SK-N-SH treated with all-trans-retinoic acid at 6 μM for 48 hours (cell line): ENCODE results near the gene CDK6.

Source experiments
- ATAC-seq: fragments of 200-7000 bp; cut with Tn5 transposase; 3 replicates; pipeline ENCODE4 v1.9.1; 2020; ENCODE audit warnings: mild to moderate bottlenecking, moderate library complexity
- ARNTL ChIP-seq: fragments of 450-650 bp; formaldehyde crosslinking; IDR thresholded peaks from 2 replicates; pipeline ENCODE4 v1.5.0; 2020; ENCODE audit warnings: low read depth, mild to moderate bottlenecking, moderate library complexity, borderline replicate concordance
- BACH2 ChIP-seq: fragments of 250-450 bp; sonication (Bioruptor Pico); IDR thresholded peaks from 2 replicates; pipeline ENCODE4 v1.9.0; 2021; ENCODE audit warnings: mild to moderate bottlenecking, borderline replicate concordance
- CSDC2 ChIP-seq: fragments of 250-450 bp; sonication (Bioruptor Pico); IDR thresholded peaks from 2 replicates; pipeline ENCODE4 v1.5.0; 2020; ENCODE audit warnings: mild to moderate bottlenecking, moderate library complexity
- ESRRG ChIP-seq: fragments of 250-450 bp; sonication (Bioruptor Pico); IDR thresholded peaks from 2 replicates; pipeline ENCODE4 v1.6.1; 2021; ENCODE audit warnings: mild to moderate bottlenecking
- GLIS3 ChIP-seq: fragments of 250-450 bp; sonication (Bioruptor Pico); IDR thresholded peaks from 2 replicates; pipeline ENCODE4 v1.5.0; 2020; ENCODE audit warnings: mild to moderate bottlenecking, moderate library complexity
- ISL1 ChIP-seq: fragments of 250-450 bp; sonication (Bioruptor Pico); IDR thresholded peaks from 2 replicates; pipeline ENCODE4 v2.1.2; 2022; ENCODE audit warnings: mild to moderate bottlenecking, moderate library complexity
- OSR1 ChIP-seq: fragments of 250-450 bp; sonication (Bioruptor Pico); IDR thresholded peaks from 2 replicates; pipeline ENCODE4 v1.8.0; 2022; ENCODE audit warnings: moderate library complexity, mild to moderate bottlenecking, inconsistent platforms
- RARB ChIP-seq: fragments of 250-450 bp; sonication (Bioruptor Pico); IDR thresholded peaks from 2 replicates; pipeline ENCODE4 v1.8.0; 2021; ENCODE audit warnings: mild to moderate bottlenecking, moderate library complexity
- SNAI2 ChIP-seq: fragments of 250-450 bp; sonication (Bioruptor Pico); IDR thresholded peaks from 2 replicates; pipeline ENCODE4 v1.5.0; 2020; ENCODE audit warnings: mild to moderate bottlenecking, moderate library complexity
- TOX ChIP-seq: fragments of 250-450 bp; sonication (Bioruptor Pico); IDR thresholded peaks from 2 replicates; pipeline ENCODE4 v1.8.0; 2021; ENCODE audit warnings: mild to moderate bottlenecking, moderate library complexity, borderline replicate concordance
- ZC3H10 ChIP-seq: fragments of 250-450 bp; sonication (Bioruptor Pico); IDR thresholded peaks from 2 replicates; pipeline ENCODE4 v1.5.1; 2021; ENCODE audit warnings: mild to moderate bottlenecking, moderate library complexity
- ZFP3 ChIP-seq: fragments of 250-450 bp; sonication (Bioruptor Pico); IDR thresholded peaks from 2 replicates; pipeline ENCODE4 v1.5.0; 2020; ENCODE audit warnings: mild to moderate bottlenecking, moderate library complexity
- ZFP30 ChIP-seq: fragments of 450-650 bp; formaldehyde crosslinking; IDR thresholded peaks from 2 replicates; pipeline ENCODE4 v1.5.0; 2022; ENCODE audit warnings: mild to moderate bottlenecking, moderate library complexity
- ZNF565 ChIP-seq: fragments of 450-650 bp; formaldehyde crosslinking; conservative IDR thresholded peaks from 2 replicates; pipeline ENCODE4 v1.5.0; 2020; ENCODE audit warnings: low read depth, mild to moderate bottlenecking, moderate library complexity
- ZNF70 ChIP-seq: fragments of 450-650 bp; formaldehyde crosslinking; IDR thresholded peaks from 2 replicates; pipeline ENCODE4 v1.5.0; 2020; ENCODE audit warnings: mild to moderate bottlenecking, moderate library complexity
- TF ChIP-seq, protein P1 (sequence below): fragments of 250-450 bp; sonication (Bioruptor Pico); IDR thresholded peaks from 2 replicates; pipeline ENCODE4 v1.5.0; 2020; ENCODE audit warnings: mild to moderate bottlenecking, moderate library complexity
- TF ChIP-seq, protein P2 (sequence below): fragments of 250-450 bp; sonication (Bioruptor Pico); IDR thresholded peaks from 2 replicates; pipeline ENCODE4 v1.8.0; 2021; ENCODE audit warnings: low read depth, mild to moderate bottlenecking, moderate library complexity, borderline replicate concordance
- TF ChIP-seq, protein P3 (sequence below): fragments of 250-450 bp; sonication (Bioruptor Pico); IDR thresholded peaks from 2 replicates; pipeline ENCODE4 v1.8.0; 2020; ENCODE audit warnings: mild to moderate bottlenecking, moderate library complexity, borderline replicate concordance
- TF ChIP-seq, protein P4 (sequence below): fragments of 250-450 bp; sonication (Bioruptor Pico); IDR thresholded peaks from 2 replicates; pipeline ENCODE4 v1.5.1; 2021; ENCODE audit warnings: mild to moderate bottlenecking, moderate library complexity

CDK6 gene

DNA sequence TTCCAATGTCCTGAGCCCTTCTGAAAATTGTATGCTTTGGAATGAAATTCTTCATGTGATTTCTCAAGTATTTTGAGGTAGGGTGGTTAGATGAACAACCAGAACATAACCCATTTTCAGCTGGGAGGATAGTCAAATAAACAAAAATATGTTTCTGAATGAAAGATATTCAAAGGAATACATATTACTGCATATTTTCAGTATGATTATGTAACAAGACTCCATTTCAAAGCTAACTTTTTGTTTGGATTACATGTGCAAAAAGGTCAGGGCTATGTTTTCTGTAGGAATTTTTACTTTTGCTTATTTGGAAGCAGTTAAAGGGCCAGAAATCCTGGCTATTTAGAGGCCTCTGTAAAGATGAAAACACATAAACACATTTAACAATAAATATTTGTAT is 27.7 kb downstream of the CDK6 start (continued):
- TF ChIP-seq, protein P1, sequence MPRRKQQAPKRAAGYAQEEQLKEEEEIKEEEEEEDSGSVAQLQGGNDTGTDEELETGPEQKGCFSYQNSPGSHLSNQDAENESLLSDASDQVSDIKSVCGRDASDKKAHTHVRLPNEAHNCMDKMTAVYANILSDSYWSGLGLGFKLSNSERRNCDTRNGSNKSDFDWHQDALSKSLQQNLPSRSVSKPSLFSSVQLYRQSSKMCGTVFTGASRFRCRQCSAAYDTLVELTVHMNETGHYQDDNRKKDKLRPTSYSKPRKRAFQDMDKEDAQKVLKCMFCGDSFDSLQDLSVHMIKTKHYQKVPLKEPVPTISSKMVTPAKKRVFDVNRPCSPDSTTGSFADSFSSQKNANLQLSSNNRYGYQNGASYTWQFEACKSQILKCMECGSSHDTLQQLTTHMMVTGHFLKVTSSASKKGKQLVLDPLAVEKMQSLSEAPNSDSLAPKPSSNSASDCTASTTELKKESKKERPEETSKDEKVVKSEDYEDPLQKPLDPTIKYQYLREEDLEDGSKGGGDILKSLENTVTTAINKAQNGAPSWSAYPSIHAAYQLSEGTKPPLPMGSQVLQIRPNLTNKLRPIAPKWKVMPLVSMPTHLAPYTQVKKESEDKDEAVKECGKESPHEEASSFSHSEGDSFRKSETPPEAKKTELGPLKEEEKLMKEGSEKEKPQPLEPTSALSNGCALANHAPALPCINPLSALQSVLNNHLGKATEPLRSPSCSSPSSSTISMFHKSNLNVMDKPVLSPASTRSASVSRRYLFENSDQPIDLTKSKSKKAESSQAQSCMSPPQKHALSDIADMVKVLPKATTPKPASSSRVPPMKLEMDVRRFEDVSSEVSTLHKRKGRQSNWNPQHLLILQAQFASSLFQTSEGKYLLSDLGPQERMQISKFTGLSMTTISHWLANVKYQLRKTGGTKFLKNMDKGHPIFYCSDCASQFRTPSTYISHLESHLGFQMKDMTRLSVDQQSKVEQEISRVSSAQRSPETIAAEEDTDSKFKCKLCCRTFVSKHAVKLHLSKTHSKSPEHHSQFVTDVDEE (CRISPR knock-in tag): no peak
- TF ChIP-seq OSR1: no peak
- TF ChIP-seq, all 23 proteins: peak for 0

DNA sequence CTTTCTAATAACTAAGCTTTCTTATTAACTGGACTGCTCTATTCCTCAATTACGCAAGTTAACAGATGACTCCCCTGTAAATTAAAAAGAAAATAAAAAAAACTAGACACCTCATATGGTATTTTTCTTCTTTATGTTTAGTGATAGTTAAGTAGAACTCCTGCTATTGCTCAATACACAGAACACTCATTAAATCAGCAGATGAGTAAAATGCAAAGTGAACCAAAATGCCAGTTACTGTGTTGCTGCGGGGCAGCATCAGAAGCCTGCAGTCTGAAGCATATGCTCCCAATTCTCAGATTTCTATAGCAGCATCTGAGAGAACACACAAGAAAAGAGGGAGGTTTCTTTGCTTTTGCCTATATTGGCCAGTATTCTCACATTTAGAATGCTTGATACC is 28.4 kb downstream of the CDK6 start:
- no peak for ATAC-seq
- TF ChIP-seq, protein P2, sequence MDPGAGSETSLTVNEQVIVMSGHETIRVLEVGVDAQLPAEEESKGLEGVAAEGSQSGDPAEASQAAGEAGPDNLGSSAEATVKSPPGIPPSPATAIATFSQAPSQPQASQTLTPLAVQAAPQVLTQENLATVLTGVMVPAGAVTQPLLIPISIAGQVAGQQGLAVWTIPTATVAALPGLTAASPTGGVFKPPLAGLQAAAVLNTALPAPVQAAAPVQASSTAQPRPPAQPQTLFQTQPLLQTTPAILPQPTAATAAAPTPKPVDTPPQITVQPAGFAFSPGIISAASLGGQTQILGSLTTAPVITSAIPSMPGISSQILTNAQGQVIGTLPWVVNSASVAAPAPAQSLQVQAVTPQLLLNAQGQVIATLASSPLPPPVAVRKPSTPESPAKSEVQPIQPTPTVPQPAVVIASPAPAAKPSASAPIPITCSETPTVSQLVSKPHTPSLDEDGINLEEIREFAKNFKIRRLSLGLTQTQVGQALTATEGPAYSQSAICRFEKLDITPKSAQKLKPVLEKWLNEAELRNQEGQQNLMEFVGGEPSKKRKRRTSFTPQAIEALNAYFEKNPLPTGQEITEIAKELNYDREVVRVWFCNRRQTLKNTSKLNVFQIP: no peak
- TF ChIP-seq ZC3H10 (CRISPR knock-in tag): 0 out of 2 replicates have a peak, but pooled peaks have one; percentile 4
- TF ChIP-seq, all 23 proteins: peak for 1

DNA sequence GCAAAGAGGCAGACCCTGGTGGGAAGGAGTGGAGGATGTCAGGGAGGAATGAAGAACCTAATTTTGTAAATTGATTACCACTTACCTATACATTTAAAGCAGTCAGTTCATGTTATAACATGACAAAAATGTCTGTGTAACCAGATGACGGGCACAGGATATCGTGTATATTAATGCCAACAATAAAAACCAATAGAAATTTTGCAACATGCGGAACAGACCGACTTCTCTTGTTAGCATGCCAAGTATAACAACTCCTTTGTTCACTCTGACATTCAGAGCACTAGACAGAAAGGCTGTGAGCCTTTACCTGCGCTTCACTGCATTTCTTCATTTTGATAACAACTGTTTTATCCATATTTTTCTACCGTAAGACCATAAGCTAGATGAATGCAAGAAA is 29.9 kb downstream of the CDK6 start:
- TF ChIP-seq ARNTL (CRISPR knock-in tag) (no peak), CSDC2 (CRISPR knock-in tag) (no peak), ISL1 (CRISPR knock-in tag) (no peak), OSR1 (no peak), ZFP30 (no peak)
- TF ChIP-seq, protein P3, sequence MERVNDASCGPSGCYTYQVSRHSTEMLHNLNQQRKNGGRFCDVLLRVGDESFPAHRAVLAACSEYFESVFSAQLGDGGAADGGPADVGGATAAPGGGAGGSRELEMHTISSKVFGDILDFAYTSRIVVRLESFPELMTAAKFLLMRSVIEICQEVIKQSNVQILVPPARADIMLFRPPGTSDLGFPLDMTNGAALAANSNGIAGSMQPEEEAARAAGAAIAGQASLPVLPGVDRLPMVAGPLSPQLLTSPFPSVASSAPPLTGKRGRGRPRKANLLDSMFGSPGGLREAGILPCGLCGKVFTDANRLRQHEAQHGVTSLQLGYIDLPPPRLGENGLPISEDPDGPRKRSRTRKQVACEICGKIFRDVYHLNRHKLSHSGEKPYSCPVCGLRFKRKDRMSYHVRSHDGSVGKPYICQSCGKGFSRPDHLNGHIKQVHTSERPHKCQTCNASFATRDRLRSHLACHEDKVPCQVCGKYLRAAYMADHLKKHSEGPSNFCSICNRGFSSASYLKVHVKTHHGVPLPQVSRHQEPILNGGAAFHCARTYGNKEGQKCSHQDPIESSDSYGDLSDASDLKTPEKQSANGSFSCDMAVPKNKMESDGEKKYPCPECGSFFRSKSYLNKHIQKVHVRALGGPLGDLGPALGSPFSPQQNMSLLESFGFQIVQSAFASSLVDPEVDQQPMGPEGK: no peak
- ATAC-seq: no peak

DNA sequence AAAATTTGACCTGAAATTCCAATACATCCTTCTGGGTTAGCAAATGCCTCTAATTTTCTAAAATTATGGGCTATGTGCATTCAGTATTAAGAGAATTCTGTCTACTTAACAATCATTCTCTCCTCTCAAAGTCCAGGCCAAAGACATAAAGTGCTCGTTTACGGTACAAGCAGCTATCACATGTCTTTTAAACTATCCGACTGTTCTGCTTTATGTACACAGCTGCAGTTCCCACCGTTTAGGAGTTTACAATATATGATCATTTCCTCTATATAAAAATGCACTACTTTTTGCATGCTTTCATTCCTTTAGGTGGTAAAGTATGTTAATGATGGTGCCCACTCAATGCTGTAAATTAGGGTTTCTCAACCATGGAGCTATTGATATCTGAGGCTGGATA is 34.0 kb downstream of the CDK6 start:
- ATAC-seq: no peak
- TF ChIP-seq BACH2 (CRISPR knock-in tag) (no peak), SNAI2 (CRISPR knock-in tag) (no peak), ZNF70 (no peak), ZFP3 (CRISPR knock-in tag) (no peak), RARB (CRISPR knock-in tag) (no peak)

DNA sequence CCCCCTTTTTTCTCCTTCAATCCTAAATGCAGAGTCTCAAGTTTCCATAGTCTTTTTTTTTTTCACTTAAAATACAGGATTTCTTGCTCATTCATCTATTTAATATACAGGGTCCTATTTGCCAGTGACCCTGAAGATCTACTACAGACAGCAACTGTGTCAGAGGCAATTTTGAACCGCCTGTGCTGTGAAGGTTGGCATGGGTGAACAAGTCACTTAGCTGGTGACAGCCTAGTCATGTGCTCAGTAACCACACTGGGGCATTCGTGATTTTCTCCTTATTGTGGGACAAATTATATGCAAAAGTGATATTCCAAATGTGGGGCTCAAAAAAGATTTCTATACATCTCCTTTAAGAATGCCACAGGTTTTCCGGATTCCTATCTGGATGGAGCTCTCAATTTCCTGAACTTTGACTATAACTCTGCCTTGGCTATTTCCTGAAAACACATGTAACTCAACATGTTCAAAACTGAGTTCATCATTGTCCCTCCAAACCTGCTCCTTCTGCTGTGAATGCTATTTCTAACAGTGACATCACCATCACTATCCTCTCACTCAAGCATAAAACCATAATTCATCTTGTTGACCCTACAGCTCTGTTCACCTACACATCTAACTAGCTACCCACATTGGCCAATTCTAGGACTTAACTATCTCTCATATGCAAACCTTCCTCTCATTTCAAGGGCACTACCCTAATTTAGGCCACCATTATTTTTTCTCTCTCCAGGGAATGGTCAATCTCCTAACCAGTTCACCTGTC is 36.7 kb downstream of the CDK6 start:
- no peak for ATAC-seq
- TF ChIP-seq, protein P1 (CRISPR knock-in tag): no peak
- TF ChIP-seq ARNTL (CRISPR knock-in tag) (no peak), CSDC2 (CRISPR knock-in tag) (no peak), ESRRG (CRISPR knock-in tag) (no peak), TOX (no peak), BACH2 (CRISPR knock-in tag) (no peak), GLIS3 (CRISPR knock-in tag) (no peak), SNAI2 (CRISPR knock-in tag) (no peak), RARB (CRISPR knock-in tag) (no peak), ZC3H10 (CRISPR knock-in tag) (no peak), ZNF565 (CRISPR knock-in tag) (no peak), ISL1 (CRISPR knock-in tag) (no peak)
- TF ChIP-seq, protein P3: no peak
- TF ChIP-seq, protein P2: no peak
- TF ChIP-seq, protein P4, sequence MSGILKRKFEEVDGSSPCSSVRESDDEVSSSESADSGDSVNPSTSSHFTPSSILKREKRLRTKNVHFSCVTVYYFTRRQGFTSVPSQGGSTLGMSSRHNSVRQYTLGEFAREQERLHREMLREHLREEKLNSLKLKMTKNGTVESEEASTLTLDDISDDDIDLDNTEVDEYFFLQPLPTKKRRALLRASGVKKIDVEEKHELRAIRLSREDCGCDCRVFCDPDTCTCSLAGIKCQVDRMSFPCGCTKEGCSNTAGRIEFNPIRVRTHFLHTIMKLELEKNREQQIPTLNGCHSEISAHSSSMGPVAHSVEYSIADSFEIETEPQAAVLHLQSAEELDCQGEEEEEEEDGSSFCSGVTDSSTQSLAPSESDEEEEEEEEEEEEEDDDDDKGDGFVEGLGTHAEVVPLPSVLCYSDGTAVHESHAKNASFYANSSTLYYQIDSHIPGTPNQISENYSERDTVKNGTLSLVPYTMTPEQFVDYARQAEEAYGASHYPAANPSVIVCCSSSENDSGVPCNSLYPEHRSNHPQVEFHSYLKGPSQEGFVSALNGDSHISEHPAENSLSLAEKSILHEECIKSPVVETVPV (CRISPR knock-in tag): no peak
